Adrenal gland (tissue), 5 donors: ENCODE measurements around the gene ABTB2.

Experiments
- CTCF ChIP-seq, 6 experiments: fragments of 450-650 bp in 4 of 6; fragments of 200-600 bp in 2 of 6; sonication (generic) in 1 of 6; IDR thresholded peaks; 1 replicate in 5 of 6; 2 replicates in 1 of 6; pipeline versions ENCODE4 v1.5.1 to v1.8.0; 2016 to 2021; ENCODE audit warnings: antibody characterized with exemption in 6 of 6, mild to moderate bottlenecking in 2 of 6, moderate library complexity in 1 of 6
- POLR2A ChIP-seq, 2 donors: fragments of 450-650 bp; IDR thresholded peaks; one replicate each; pipeline ENCODE4 v1.6.1; 2017; ENCODE audit warnings: antibody characterized with exemption in 2 of 2, mild to moderate bottlenecking in 2 of 2, moderate library complexity in 1 of 2
- donor health status: DM: no; HTN: no; CAD: no.

- TF ChIP-seq CTCF (IDR thresholded peaks at IDR 0.05), result no peak
- TF ChIP-seq POLR2A (IDR thresholded peaks at IDR 0.05), result no peak
These were observed 58.4 kb downstream of the ABTB2 start for GRCh38 chr11:34299284-34299972.
